Activated naive CD8-positive, alpha-beta T cell treated with anti-CD3 and anti-CD28 coated beads, Interleukin-2, amount 50 U/mL, for 24 hours (primary cell): ENCODE results near the gene ANKRD13A.
"Not testable (repeated sequence)": the region's sequence is repeated elsewhere in the genome, so short reads cannot be mapped to it uniquely, and the experiment has no call there.

Experiments used
- ATAC-seq: fragments of 150-1000 bp; cut with Tn5 transposase; one replicate; pipeline ENCODE4 v1.10.0; 2021
- DNase-seq: peaks from one replicate; pipeline ENCODE4 v3.0.0; 2021
- H3K27ac Mint-ChIP-seq: one replicate; pipeline ENCODE4 v1.8.0; 2021; ENCODE audit warnings: mild to moderate bottlenecking, mixed read lengths
- H3K27me3 Mint-ChIP-seq: one replicate; pipeline ENCODE4 v1.8.0; 2021; ENCODE audit warnings: mixed read lengths
- H3K36me3 Mint-ChIP-seq: one replicate; pipeline ENCODE4 v1.8.0; 2021; ENCODE audit warnings: low read depth, mixed read lengths
- H3K4me1 Mint-ChIP-seq: one replicate; pipeline ENCODE4 v1.8.0; 2021; ENCODE audit warnings: mixed read lengths
- H3K4me3 Mint-ChIP-seq: one replicate; pipeline ENCODE4 v1.8.0; 2021; ENCODE audit warnings: mild to moderate bottlenecking, moderate library complexity, mixed read lengths
- H3K9me3 Mint-ChIP-seq: one replicate; pipeline ENCODE4 v1.8.0; 2021; ENCODE audit warnings: mixed read lengths

The ANKRD13A gene

DNA sequence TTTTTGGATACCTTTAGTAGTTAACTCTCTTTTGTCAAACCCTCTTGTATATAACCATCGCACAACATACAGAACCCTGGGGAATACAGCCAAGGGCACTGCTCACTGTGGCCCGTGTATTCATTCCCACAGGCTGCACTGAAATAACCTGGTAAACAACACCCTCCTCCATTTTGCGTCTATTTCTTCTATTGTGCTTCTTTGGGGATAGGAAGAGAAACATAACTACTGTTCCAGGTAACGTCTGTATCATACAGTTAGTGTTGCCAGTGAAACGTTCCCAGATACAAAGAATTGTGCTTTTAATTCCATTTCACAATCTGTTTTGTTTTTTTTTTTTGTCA, 39.5 kb downstream of the ANKRD13A start:
- Mint-ChIP-seq H3K9me3 (no peaks in the 10 kb centered on the region), H3K4me1 (peaks cover 40% of the 10 kb centered on the region), H3K4me3 (no peak overlapping the region), H3K27me3 (no peaks in the 10 kb centered on the region), H3K27ac (peak overlapping the region; percentile 13), H3K36me3 (peaks cover 35% of the 10 kb centered on the region)
- no peak for ATAC-seq
- DNase-seq = no peak

DNA sequence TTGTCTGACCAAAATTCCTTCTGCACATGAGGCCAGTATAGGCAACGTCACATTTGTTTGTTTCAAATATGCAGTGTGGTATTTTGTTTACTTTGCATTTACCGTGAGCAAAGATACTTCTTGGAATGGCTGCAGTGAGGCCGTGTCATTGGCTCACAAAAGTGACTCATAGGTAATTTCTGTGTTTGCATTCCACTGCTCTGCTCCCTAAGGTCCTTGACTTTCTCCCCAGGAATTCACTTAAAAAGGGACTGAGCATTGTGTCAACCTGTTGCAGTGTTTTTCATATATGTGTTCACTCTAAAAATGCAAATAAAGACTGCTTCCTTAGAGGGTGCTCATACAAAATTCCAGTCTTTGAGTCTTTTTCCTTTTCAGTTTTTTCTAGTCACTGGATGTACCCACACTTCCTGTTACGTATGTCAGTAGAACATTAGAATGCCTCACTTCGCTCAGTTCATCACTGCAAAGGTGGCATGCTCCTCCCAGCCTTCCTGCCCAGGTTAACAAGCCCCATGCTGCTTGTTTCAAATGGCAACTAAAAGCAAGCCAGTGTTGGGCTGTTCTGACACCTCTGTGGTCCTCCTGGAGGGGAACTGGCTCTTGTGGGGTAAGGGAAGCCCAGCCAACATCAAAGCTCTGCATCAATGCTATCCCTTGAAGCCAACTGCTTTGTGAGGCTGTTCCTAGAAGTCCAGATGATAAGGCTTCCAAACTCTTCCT, 40.0 kb downstream of the ANKRD13A start:
- ATAC-seq (peak; percentile 34), DNase-seq (no peak)
- Mint-ChIP-seq H3K4me1 (peaks cover 40% of the 10 kb centered on the region), H3K4me3 (no peak overlapping the region), H3K9me3 (no peaks in the 10 kb centered on the region), H3K36me3 (peaks cover 32% of the 10 kb centered on the region), H3K27me3 (no peaks in the 10 kb centered on the region), H3K27ac (peak overlapping the region; percentile 84)

DNA sequence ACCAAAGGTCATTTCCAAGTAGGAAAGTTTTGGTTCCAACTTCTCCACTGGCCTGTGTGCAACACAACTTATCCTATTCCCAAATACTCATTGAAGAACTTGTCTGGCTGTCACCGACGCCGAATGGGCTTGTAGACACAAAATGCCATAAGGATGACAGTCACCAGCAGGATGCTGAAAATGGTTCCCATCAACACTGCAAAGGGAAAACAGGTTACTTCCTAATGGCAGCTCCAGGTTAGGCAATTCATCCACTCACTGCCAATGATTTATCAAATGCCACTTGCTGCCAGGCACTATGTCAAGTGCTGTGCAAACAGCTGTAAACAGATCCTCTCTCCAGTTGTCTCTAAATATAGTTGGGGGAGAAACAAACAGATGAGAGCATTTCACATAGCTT, 43.0 kb downstream of the ANKRD13A start:
- Mint-ChIP-seq H3K27ac (no peak overlapping the region), H3K4me3 (no peak overlapping the region)

DNA sequence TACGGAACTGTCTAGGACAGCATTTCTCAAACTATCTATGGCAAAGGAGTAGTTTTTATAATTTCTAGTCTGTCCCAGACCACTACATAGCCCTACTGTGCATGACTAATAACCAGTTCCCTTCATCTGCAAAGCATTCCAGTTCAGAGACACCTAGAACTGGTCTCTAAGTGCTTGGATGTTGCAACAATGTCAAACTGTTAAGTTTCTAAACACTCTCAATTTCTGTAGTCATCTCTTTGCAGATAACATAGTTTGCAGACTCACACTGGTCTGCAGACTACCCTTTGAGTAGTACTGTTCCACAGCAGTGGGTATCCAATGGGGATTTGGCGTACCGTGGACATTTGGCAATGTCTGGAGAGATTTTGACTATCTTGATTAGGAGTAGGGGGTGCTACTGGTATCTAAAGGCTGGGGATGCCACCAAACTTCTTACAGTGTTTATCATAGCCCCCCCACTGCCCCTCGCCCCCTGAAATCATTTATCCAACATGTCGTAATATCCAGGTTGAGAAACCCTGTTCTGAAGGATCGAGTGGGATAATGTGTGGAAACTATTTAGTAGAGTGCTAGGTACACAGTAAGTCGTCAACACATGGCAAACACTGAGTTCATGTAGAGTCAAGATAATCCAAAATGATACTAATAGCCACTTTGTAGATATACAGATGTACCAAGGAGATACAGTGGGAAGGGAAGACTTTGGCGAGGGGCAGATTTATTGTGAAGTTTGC, 47.4 kb downstream of the ANKRD13A start:
- Mint-ChIP-seq H3K4me1 (peaks cover 50% of the 10 kb centered on the region), H3K27me3 (no peaks in the 10 kb centered on the region), H3K9me3 (no peaks in the 10 kb centered on the region), H3K4me3 (peak overlapping the region; percentile 83), H3K27ac (no peak overlapping the region), H3K36me3 (peaks cover 9% of the 10 kb centered on the region)
- ATAC-seq = no peak
- no peak for DNase-seq

More for the DNA sequence above, 43.0 kb downstream of the ANKRD13A start:
- no peaks in the 10 kb centered on the region for H3K27me3 Mint-ChIP-seq
- DNase-seq (no peak), ATAC-seq (no peak)
- peaks cover 24% of the 10 kb centered on the region for H3K36me3 Mint-ChIP-seq
- H3K4me1 Mint-ChIP-seq = peaks cover 50% of the 10 kb centered on the region
- no peaks in the 10 kb centered on the region for H3K9me3 Mint-ChIP-seq

DNA sequence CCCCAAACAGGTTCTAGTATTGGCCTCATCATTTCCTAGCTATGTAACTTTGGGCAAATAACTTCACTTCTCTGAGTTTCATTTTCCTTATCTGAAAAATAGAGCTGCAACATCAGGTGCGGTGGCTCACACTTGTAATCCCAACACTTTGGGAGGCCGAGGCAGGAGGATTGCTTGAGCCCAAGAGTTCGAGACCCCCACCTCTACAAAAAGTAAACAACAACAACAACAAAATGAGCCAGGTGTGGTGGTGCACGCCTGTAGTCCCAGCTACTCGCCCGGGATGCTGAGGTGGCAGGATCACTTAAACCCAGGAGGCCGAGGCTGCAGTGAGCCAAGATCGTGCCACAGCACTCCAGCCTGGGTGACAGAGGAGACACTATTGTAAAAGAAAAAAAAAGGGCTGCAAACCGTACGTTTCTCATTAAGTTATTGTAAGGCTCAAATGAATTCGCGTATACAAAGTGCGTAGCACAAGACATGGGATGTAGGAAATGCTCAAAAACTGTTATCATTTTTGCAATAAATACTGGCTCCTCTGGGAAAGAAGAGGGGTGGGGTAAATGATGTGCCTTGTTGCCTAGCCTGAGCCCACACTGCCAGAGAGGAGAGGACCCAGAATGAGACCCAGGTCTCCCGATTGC, 48.2 kb downstream of the ANKRD13A start:
- Mint-ChIP-seq H3K4me1 (peaks cover 48% of the 10 kb centered on the region), H3K9me3 (no peaks in the 10 kb centered on the region), H3K27ac (peak overlapping the region; percentile 90), H3K36me3 (peaks cover 5% of the 10 kb centered on the region), H3K4me3 (peak overlapping the region; percentile 83), H3K27me3 (no peaks in the 10 kb centered on the region)
- no peak for DNase-seq
- ATAC-seq = no peak

DNA sequence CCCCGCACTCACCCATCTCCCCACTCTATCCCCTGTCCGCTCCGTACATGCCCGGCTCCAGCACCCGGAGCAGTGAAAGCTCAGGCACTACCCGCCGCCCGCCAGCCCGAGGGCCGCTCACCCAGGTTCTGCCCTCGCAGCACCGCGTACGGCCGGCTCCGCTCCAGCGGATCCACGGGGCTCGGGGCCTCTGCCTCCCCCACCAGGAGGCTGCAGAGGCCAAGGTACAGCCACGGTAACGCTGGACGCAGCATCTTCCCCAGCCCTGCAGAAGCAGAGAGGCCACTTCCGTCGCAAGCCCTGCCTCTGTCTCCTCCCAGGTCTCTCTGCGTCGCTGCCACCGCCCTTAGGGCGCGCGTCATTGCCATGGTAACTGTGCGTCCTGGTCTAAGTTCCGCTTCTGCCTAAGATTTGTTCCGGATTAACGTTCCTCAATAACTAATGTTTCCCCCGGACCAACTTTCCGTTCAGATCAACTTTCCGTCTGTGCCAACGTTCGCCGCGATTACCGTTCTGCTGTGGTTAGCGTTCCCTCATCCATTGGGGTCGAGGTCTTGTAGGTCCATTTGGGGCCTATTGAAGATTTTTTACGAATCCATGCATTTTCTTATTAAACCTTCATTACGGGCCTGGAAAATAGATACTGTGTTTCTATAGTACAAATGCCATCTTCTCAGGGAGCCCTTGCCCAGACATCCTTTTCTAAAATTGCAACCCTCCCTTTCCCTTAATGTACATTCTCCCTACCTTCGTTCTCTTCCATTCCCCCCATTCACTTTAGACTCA, 49.2 kb downstream of the ANKRD13A start, which contains the start of gene C12orf76:
C12orf76 (minus strand) TSS at position 281 of the 786 bp plus-strand sequence; CDS start at position 254, 27 bp downstream.
- Mint-ChIP-seq H3K9me3 (no peaks in the 10 kb centered on the region), H3K36me3 (no peaks in the 10 kb centered on the region), H3K4me1 (peaks cover 40% of the 10 kb centered on the region), H3K27me3 (no peaks in the 10 kb centered on the region), H3K4me3 (peak within 1 kb of the TSS; percentile 83), H3K27ac (peak within 1 kb of the TSS; percentile 90)
- DNase-seq (peak; percentile 90), ATAC-seq (peak; percentile 100)

DNA sequence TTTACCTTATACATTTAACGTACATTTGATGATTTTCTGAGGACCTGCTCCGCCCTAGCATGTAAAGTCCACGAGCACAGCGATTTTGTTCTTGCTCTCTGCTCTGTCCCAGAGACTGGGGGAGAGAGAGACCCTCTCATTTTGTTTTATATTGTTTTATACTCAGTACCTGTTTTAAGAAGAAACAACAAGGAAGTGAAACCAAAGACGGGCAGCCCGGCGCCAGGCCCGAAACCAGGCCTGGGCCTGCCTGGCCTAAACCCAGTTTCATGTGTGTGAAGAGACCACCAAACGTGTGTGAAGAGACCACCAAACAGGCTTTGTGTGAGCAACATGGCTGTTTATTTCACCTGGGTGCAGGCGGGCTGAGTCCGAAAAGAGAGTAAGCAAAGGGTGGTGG, 49.8 kb downstream of the ANKRD13A start:
- not testable (repeated sequence) for H3K9me3 Mint-ChIP-seq, ATAC-seq, H3K27me3 Mint-ChIP-seq

DNA sequence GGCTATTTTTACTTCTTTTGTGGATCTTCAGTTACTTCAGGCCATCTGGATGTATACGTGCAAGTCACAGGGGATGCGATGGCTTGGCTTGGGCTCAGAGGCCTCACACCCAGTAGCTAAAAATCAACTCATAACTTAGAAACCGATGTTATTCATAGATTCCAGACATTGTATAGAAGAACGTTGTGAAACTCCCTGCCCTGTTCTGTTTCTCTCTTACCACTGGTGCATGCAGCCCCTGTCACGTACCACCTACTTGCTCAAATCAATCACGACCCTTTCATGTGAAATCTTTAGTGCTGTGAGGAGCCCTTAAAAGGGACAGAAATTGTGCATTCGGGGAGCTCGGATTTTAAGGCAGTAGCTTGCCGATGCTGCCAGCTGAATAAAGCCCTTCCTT, 50.4 kb downstream of the ANKRD13A start:
- H3K36me3 Mint-ChIP-seq, H3K9me3 Mint-ChIP-seq, ATAC-seq, H3K27me3 Mint-ChIP-seq, DNase-seq: not testable (repeated sequence)
- peaks cover 40% of the 10 kb centered on the region for H3K4me1 Mint-ChIP-seq
- peak overlapping the region; percentile 83 for H3K4me3 Mint-ChIP-seq
- peak overlapping the region; percentile 90 for H3K27ac Mint-ChIP-seq

More for the DNA sequence above, 49.8 kb downstream of the ANKRD13A start:
- H3K27ac Mint-ChIP-seq = peak overlapping the region; percentile 90
- peak overlapping the region; percentile 83 for H3K4me3 Mint-ChIP-seq
- H3K36me3 Mint-ChIP-seq, DNase-seq: not testable (repeated sequence)
- peaks cover 40% of the 10 kb centered on the region for H3K4me1 Mint-ChIP-seq

DNA sequence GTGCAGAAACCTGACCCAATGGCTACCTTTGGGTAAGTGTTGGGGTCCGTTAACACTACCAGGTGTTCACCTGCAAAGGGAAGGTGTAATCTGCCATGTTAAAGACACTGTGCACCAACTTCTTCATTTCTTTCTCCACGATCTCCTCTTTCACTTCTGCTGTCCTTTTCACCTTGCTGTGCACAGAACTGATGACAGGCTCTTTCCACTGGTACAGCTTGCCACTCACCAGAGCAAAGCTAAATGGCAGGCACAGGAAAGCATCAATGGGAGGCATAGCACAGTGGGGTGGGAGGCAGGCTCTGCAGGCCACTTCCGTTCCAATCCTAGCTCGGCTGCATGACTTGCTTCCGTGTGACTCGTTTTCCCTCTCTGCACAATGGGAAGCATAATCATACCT, 51.7 kb downstream of the ANKRD13A start:
- Mint-ChIP-seq H3K4me1 (peaks cover 50% of the 10 kb centered on the region), H3K4me3 (no peak overlapping the region)
- no peak for ATAC-seq

DNA sequence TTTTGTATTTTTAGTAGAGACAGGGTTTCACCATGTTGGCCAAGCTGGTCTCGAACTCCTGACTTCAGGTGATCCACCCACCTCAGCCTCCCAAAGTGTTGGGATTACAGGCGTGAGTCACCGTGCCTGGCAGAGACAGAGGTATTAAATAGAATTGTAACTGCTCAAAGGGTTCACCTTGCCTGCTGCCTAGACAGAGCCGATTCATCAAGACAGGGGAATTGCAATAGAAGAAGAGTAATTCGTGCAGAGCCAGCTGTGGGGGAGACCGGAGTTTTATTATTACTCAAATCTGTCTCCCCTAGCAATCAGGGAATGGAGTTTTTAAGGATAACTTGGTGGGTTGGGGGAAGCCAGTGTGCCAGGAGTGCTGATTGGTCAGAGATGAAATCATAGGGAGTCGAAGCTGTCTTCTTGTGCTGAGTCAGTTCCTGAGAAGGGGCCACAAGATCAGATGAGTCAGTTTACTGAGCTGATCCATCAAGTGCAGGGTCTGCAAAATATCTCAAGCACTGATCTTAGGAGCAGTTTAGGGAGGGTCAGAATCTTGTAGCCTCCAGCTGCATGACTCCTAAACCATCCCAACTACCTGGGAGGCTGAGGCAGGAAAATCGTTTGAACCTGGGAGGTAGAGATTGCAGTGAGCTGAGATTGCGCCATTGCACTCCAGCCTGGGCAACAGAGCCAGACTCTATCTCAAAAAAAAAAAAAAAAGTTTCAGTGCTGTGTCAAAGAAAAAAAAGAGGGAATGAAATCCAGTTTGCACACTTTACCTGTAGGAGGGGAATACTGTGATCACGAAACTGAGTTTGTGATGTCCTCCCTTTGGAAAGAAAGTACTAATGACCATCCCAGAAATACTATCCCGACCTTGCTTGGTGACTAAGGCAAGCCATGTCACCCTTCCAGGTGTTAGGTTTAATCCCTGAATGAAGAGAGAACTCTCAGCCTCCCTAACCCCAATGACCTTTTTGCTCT, 56.4 kb downstream of the ANKRD13A start:
- not testable (repeated sequence) for H3K27ac Mint-ChIP-seq, H3K4me3 Mint-ChIP-seq

More for the DNA sequence above, 51.7 kb downstream of the ANKRD13A start:
- no peaks in the 10 kb centered on the region for H3K36me3 Mint-ChIP-seq
- no peaks in the 10 kb centered on the region for H3K9me3 Mint-ChIP-seq
- no peak overlapping the region for H3K27ac Mint-ChIP-seq
- DNase-seq = no peak
- H3K27me3 Mint-ChIP-seq = no peaks in the 10 kb centered on the region

DNA sequence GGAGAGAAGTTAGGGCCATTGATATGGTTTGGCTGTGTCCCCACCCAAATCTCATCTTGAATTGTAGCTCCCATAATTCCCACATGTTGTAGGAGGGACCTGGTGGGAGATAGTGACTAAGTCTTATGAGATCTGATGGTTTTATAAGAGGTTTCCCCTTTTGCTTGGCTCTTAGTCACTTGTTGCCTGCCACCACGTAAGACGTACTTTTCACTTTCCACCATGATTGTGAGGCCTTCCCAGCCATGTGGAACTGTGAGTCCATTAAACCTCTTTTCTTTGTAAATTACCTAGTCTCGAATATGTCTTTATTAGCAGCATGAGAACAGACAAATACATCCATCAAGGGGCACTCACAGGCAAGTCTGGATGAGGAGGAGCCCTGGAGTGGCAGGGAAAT, 57.4 kb downstream of the ANKRD13A start:
- H3K27me3 Mint-ChIP-seq, H3K36me3 Mint-ChIP-seq, DNase-seq, H3K27ac Mint-ChIP-seq, H3K4me3 Mint-ChIP-seq, H3K9me3 Mint-ChIP-seq, ATAC-seq: not testable (repeated sequence)
- peaks cover 40% of the 10 kb centered on the region for H3K4me1 Mint-ChIP-seq

More for the DNA sequence above, 56.4 kb downstream of the ANKRD13A start:
- DNase-seq, H3K9me3 Mint-ChIP-seq, H3K36me3 Mint-ChIP-seq, H3K27me3 Mint-ChIP-seq: not testable (repeated sequence)
- peak; percentile 44 for ATAC-seq
- peaks cover 39% of the 10 kb centered on the region for H3K4me1 Mint-ChIP-seq

DNA sequence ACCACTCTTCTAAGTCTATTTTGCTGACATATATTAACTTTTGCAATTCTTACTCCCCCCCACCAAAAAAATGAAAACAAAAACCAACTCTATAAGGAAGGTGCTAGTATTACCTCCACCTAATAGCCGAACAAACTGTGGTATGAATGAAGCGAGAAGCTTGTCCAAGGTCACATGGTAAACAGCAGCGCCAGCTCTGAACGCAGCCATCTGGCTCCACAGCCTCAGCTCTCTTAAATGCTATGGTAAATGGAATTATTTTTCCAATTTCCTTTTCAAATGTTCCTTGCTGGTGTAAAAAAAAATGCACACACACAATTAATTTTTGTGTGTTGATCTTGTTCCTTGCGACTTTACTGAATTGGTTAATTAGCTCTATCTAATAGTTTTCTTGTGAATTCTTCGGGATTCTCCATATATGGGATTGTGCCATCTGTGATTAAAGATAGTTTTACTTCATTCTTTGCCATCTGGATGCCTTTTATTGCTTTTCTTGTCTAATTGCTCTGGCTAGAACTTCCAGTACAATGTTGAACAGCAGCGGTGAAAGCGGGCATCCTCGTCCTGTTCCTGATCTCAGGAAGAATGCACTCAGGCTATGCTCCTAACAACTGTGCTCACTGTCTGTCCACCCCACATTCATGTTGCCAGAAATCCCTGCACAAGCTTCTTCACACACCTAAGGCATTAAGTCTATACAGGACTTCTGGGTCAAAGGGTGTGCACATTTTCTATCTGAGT, 59.8 kb downstream of the ANKRD13A start:
- H3K27ac Mint-ChIP-seq = no peak overlapping the region
- H3K27me3 Mint-ChIP-seq = no peaks in the 10 kb centered on the region
- no peak for ATAC-seq
- peaks cover 2% of the 10 kb centered on the region for H3K36me3 Mint-ChIP-seq
- H3K9me3 Mint-ChIP-seq = no peaks in the 10 kb centered on the region
- DNase-seq = no peak
- peaks cover 40% of the 10 kb centered on the region for H3K4me1 Mint-ChIP-seq
- H3K4me3 Mint-ChIP-seq = no peak overlapping the region

DNA sequence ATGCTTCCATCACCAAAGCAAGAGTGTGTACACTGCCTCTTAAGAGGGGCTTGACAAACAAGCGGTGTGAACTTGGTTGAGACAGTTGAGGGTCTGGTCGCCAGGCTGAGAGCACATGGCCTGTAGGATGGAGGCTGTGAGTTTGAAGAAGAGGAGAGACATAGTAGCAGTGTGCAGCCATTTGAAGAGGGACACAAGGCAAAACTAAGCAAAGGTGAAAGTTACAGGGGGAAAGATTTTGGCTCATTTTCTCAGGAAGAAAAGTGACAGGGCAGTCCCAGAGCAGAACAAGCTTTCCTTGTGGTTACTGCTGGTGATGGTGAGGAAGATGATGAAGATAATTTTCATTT, 60.4 kb downstream of the ANKRD13A start:
- H3K4me3 Mint-ChIP-seq = no peak overlapping the region
- no peak overlapping the region for H3K27ac Mint-ChIP-seq
- no peak for ATAC-seq

More for the DNA sequence above, 60.4 kb downstream of the ANKRD13A start:
- no peak for DNase-seq
- peaks cover 2% of the 10 kb centered on the region for H3K36me3 Mint-ChIP-seq
- H3K4me1 Mint-ChIP-seq = peaks cover 40% of the 10 kb centered on the region
- H3K9me3 Mint-ChIP-seq = no peaks in the 10 kb centered on the region
- no peaks in the 10 kb centered on the region for H3K27me3 Mint-ChIP-seq
